GM12878 (cell line): ENCODE results near the gene EP400. TPM values are rescaled to one million over a fixed set of nuclear protein-coding genes. Genes with fewer than 3 reads are reported as not detected.

Experiments used
- ATAC-seq: fragments of 200-7000 bp; cut with Tn5 transposase; 3 replicates; pipeline ENCODE4 v1.9.1; 2020; ENCODE audit warnings: mild to moderate bottlenecking, moderate library complexity
- BruUV-seq: library from RNA; stranded (reverse); fragments of 400-500 nt; replicated peaks from 2 replicates; lab custom pipeline; 2021; lab: Mats Ljungman, UMichigan
- CTCF ChIA-PET: fragments of 300-600 bp; sonication (Branson Sonifier 250); formaldehyde crosslinking; extraction: SDS; loops from one replicate; lab custom pipeline; 2021; ENCODE audit warnings: inconsistent platforms; lab: Yijun Ruan, JAX
- POLR2A ChIA-PET: fragments of 350-600 bp; formaldehyde crosslinking; extraction: SDS; loops from one replicate; lab custom pipeline; 2021; ENCODE audit warnings: inconsistent platforms; lab: Charles Lee
- RAD21 ChIA-PET: fragments of 300-600 bp; sonication (Branson Sonifier 250); formaldehyde crosslinking; loops from one replicate; lab custom pipeline; 2023; ENCODE audit warnings: antibody characterized with exemption; ENCODE audit not compliant: unreplicated experiment; lab: Charles Lee
- SMC1A ChIA-PET: fragments of 300-600 bp; sonication (Branson Sonifier 250); formaldehyde crosslinking; loops from one replicate; lab custom pipeline; 2023; ENCODE audit not compliant: unreplicated experiment, uncharacterized antibody; lab: Charles Lee
- DNase-seq: peaks from one replicate; pipeline ENCODE4 v3.0.0-alpha.2; 2011; ENCODE audit warnings: low read depth, low spot score
- FAIRE-seq: peaks from 3 replicates; lab custom pipeline; 2011; peaks lifted over from hg19 to GRCh38; lab: Jason Lieb, UNC
- H2AFZ ChIP-seq: 2 replicates; pipeline ENCODE4 v1.6.0; 2011; ENCODE audit warnings: low read depth, low read length, control low read depth; ENCODE audit not compliant: control insufficient read depth
- H3K27ac ChIP-seq: 2 replicates; pipeline ENCODE4 v1.5.1; 2011; ENCODE audit warnings: control low read depth; ENCODE audit not compliant: control insufficient read depth, insufficient read depth
- H3K27me3 ChIP-seq, 2 experiments: replicated peaks in 1 of 2; 2 replicates each; pipeline versions ENCODE4 v1.6.0 to v1.6.1; 2011; ENCODE audit warnings: low read length in 1 of 2; ENCODE audit not compliant: control insufficient read depth in 2 of 2, insufficient read depth in 2 of 2
- H3K36me3 ChIP-seq, 2 experiments: 2 replicates each; pipeline ENCODE4 v1.5.1; 2011; ENCODE audit warnings: low read length in 1 of 2; ENCODE audit not compliant: control insufficient read depth in 2 of 2, insufficient read depth in 2 of 2
- H3K4me1 ChIP-seq: 2 replicates; pipeline ENCODE4 v1.6.1; 2011; ENCODE audit warnings: mild to moderate bottlenecking, low read length, moderate library complexity, mixed read lengths; ENCODE audit not compliant: control insufficient read depth, insufficient read depth
- H3K4me2 ChIP-seq: 2 replicates; pipeline ENCODE4 v1.6.0; 2011; ENCODE audit warnings: control low read depth; ENCODE audit not compliant: control insufficient read depth, insufficient read depth
- H3K4me3 ChIP-seq: fragments of 200-600 bp; sonication (generic); 2 replicates; pipeline ENCODE4 v1.5.1; 2016
- H3K79me2 ChIP-seq: 2 replicates; pipeline ENCODE4 v1.6.0; 2011; ENCODE audit warnings: low read length; ENCODE audit not compliant: control insufficient read depth, insufficient read depth
- H3K9ac ChIP-seq: 2 replicates; pipeline ENCODE4 v1.8.0; 2011; ENCODE audit warnings: low read length, control low read depth, mixed read lengths; ENCODE audit not compliant: control insufficient read depth, insufficient read depth
- H3K9me3 ChIP-seq: replicated peaks from 3 replicates; pipeline ENCODE4 v1.5.1; 2011; ENCODE audit warnings: mild to moderate bottlenecking, low read length; ENCODE audit not compliant: control insufficient read depth, insufficient read depth
- H4K20me1 ChIP-seq: 2 replicates; pipeline ENCODE4 v1.6.0; 2011; ENCODE audit not compliant: control insufficient read depth, insufficient read depth
- BACH1 ChIP-seq: fragments of 450-650 bp; IDR thresholded peaks from 2 replicates; pipeline ENCODE4 v1.6.1; 2017; ENCODE audit warnings: mild to moderate bottlenecking, borderline replicate concordance
- EED ChIP-seq: sonication (generic); IDR thresholded peaks from 2 replicates; pipeline ENCODE4 v1.6.1; 2016; ENCODE audit warnings: antibody characterized with exemption, low read depth
- FOXK2 ChIP-seq: fragments of 450-650 bp; IDR thresholded peaks from 2 replicates; pipeline ENCODE4 v1.6.1; 2017; ENCODE audit warnings: mild to moderate bottlenecking, moderate library complexity
- WGBS: methylation state at CpG from one replicate; pipeline ENCODE4 v1.1.6; 2016; ENCODE audit warnings: low lambda C conversion rate; ENCODE audit not compliant: insufficient replicate concordance, insufficient coverage; ENCODE audit errors: missing lambda C conversion rate; 5-methylcytosine and 5-hydroxymethylcytosine counted together
- in situ Hi-C: fragments of 300-500 bp; cut with MboI; formaldehyde crosslinking; loops from 9 replicates; pipeline ENCODE4 v1.14.3; 2018; ENCODE audit warnings: mixed read lengths
- intact Hi-C: fragments of 100-400 bp; cut with micrococcal nuclease; formaldehyde crosslinking; loops from one replicate; pipeline ENCODE4 v1.14.2; 2022; ENCODE audit not compliant: unreplicated experiment
- polyA plus RNA-seq, 11 experiments: library from polyadenylated mRNA; depleted of rRNA in 4 of 11; unstranded in 6 of 11; stranded (reverse) in 5 of 11; fragments of >200 nt; fragmentation: Nextera tagmentation in 4 of 11; fragmentation: Illumina TruSeq in 1 of 11; extraction: Ambion mirVana in 4 of 11; extraction: Trizol in 1 of 11; gene quantifications; 1 replicate in 1 of 11; 2 replicates in 10 of 11; pipeline versions ENCODE4 v1.2.1 to v1.2.3, GENCODE V29; 2011 to 2016; ENCODE audit warnings: inconsistent platforms in 2 of 11, missing spikeins in 2 of 11, low read depth in 1 of 11
- total RNA-seq, 4 experiments: library from RNA; depleted of rRNA in 3 of 4; stranded (reverse); fragments of >200 nt in 3 of 4; fragmentation: Illumina TruSeq in 1 of 4; extraction: Trizol in 1 of 4; gene quantifications; 2 replicates each; pipeline versions ENCODE4 v1.2.1 to v1.2.3, GENCODE V29; 2013 to 2021
- TF ChIP-seq, protein P1 (sequence below): fragments of 450-650 bp; formaldehyde crosslinking; IDR thresholded peaks from 2 replicates; pipeline ENCODE4 v1.5.0; 2022; ENCODE audit warnings: mild to moderate bottlenecking, missing genetic modification characterization
- TF ChIP-seq, protein P2 (sequence below): fragments of 450-650 bp; IDR thresholded peaks from 2 replicates; pipeline ENCODE4 v1.6.1; 2017; ENCODE audit warnings: borderline replicate concordance

EP400 gene
- total and polyA plus RNA-seq, 10 of the 15 experiments (the other 5 are each of a cell fraction or from before 2014, with no cell fraction given): 3.8 to 44.2 (median 8.4) TPM

DNA sequence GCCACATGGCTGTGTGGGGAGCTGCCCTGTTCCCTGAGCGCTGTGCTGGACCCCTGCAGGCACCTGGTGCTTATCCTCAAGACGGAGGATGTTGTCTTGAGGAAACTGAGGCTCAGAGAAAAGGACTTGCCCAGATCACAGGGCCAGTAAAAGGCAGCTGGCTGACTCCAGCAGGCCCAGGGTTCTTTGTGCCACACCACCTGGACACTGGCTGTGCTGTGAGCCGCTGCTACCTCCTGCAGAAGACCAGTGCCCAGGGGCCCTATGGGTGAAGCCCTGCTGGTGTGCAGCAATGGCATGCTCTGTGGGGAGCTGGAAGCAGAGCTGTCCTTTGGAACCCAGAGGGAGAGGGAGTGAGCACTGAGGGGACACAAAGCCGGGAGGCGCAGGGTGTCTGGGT lies 118.5 kb downstream of the EP400 start:
- DNase-seq (no peak), FAIRE-seq (no peak), ATAC-seq (no peak)
- Histone ChIP-seq H3K27me3 (no peaks in the 10 kb centered on the region), H4K20me1 (no peaks in the 10 kb centered on the region), H3K9ac (no peak overlapping the region), H2AFZ (no peak overlapping the region), H3K4me2 (no peak overlapping the region), H3K27ac (no peak overlapping the region), H3K9me3 (no peaks in the 10 kb centered on the region), H3K4me3 (no peak overlapping the region), H3K36me3 (peaks cover 13 to 24% of the 10 kb centered on the region in 2 experiments), H3K79me2 (no peaks in the 10 kb centered on the region), H3K4me1 (peaks cover 53% of the 10 kb centered on the region)
- intact Hi-C loops (no loop called here), in situ Hi-C loops (no loop called here)
- RAD21 ChIA-PET: no interaction called here
- SMC1A ChIA-PET: interaction anchor here (2.0 kb wide), 1 partner anchor 15 kb away, joined by 4 read pairs; no protein-coding TSS in a partner anchor
- TF ChIP-seq, protein P1, sequence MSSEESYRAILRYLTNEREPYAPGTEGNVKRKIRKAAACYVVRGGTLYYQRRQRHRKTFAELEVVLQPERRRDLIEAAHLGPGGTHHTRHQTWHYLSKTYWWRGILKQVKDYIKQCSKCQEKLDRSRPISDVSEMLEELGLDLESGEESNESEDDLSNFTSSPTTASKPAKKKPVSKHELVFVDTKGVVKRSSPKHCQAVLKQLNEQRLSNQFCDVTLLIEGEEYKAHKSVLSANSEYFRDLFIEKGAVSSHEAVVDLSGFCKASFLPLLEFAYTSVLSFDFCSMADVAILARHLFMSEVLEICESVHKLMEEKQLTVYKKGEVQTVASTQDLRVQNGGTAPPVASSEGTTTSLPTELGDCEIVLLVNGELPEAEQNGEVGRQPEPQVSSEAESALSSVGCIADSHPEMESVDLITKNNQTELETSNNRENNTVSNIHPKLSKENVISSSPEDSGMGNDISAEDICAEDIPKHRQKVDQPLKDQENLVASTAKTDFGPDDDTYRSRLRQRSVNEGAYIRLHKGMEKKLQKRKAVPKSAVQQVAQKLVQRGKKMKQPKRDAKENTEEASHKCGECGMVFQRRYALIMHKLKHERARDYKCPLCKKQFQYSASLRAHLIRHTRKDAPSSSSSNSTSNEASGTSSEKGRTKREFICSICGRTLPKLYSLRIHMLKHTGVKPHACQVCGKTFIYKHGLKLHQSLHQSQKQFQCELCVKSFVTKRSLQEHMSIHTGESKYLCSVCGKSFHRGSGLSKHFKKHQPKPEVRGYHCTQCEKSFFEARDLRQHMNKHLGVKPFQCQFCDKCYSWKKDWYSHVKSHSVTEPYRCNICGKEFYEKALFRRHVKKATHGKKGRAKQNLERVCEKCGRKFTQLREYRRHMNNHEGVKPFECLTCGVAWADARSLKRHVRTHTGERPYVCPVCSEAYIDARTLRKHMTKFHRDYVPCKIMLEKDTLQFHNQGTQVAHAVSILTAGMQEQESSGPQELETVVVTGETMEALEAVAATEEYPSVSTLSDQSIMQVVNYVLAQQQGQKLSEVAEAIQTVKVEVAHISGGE: no peak
- TF ChIP-seq FOXK2 (no peak), EED (no peak), BACH1 (no peak)
- TF ChIP-seq, protein P2, sequence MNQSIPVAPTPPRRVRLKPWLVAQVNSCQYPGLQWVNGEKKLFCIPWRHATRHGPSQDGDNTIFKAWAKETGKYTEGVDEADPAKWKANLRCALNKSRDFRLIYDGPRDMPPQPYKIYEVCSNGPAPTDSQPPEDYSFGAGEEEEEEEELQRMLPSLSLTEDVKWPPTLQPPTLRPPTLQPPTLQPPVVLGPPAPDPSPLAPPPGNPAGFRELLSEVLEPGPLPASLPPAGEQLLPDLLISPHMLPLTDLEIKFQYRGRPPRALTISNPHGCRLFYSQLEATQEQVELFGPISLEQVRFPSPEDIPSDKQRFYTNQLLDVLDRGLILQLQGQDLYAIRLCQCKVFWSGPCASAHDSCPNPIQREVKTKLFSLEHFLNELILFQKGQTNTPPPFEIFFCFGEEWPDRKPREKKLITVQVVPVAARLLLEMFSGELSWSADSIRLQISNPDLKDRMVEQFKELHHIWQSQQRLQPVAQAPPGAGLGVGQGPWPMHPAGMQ: no peak
- CTCF ChIA-PET: no interaction called here
- 94% methylated on average over 5 of the region's 5 CpGs for WGBS
- POLR2A ChIA-PET: no interaction called here
- BruUV-seq: no TSS peak
